Astrocyte of the cerebellum (primary cell): ENCODE measurements around the gene JARID2.

Experiments used
- DNase-seq: peaks from one replicate; pipeline ENCODE4 v3.0.0-alpha.2; 2011; ENCODE audit warnings: low read depth
- H3K4me3 ChIP-seq: 2 replicates; pipeline ENCODE4 v1.5.1; 2011; ENCODE audit warnings: mild to moderate bottlenecking, low read depth, low read length, moderate library complexity
- CTCF ChIP-seq: IDR thresholded peaks from 2 replicates; pipeline ENCODE4 v1.5.1; 2012; ENCODE audit warnings: low read length, low read depth, moderate library complexity, mild to moderate bottlenecking; ENCODE audit errors: missing control alignments
- in situ Hi-C: cut with HindIII; loops from 2 replicates; pipeline ENCODE4 v1.10.0; 2017; ENCODE audit warnings: low sequenced_read_pairs

Gene JARID2

GRCh38 chr6:15408008-15408407, 162.1 kb downstream of the JARID2 start:
- in situ Hi-C loops: no loop called here
- no peak overlapping the region for H3K4me3 ChIP-seq
- DNase-seq: no peak
- no peak for TF ChIP-seq CTCF

- in situ Hi-C loops: no loop called here
- no peak overlapping the region for H3K4me3 ChIP-seq
- no peak for TF ChIP-seq CTCF
- no peak for DNase-seq
Observed at GRCh38 chr6:15408758-15409157, 162.9 kb downstream of the JARID2 start.

- H3K4me3 ChIP-seq: no peak overlapping the region
- no peak for TF ChIP-seq CTCF
- no peak for DNase-seq
- in situ Hi-C loops: no loop called here
Observed at GRCh38 chr6:15409301-15410125, 163.6 kb downstream of the JARID2 start.

- no peak for DNase-seq
- TF ChIP-seq CTCF: no peak
- in situ Hi-C loops: no loop called here
Observed at GRCh38 chr6:15410126-15410391, 164.2 kb downstream of the JARID2 start.

GRCh38 chr6:15410752-15411151, 164.9 kb downstream of the JARID2 start:
- in situ Hi-C loops: no loop called here
- TF ChIP-seq CTCF: no peak
- H3K4me3 ChIP-seq: no peak overlapping the region
- no peak for DNase-seq

More at GRCh38 chr6:15410126-15410391, 164.2 kb downstream of the JARID2 start:
- H3K4me3 ChIP-seq: no peak overlapping the region

- TF ChIP-seq CTCF: no peak
- no peak overlapping the region for H3K4me3 ChIP-seq
- in situ Hi-C loops: no loop called here
- DNase-seq: no peak
Observed at GRCh38 chr6:15411766-15412165, 165.9 kb downstream of the JARID2 start.

GRCh38 chr6:15412767-15413166, 166.9 kb downstream of the JARID2 start:
- no peak overlapping the region for H3K4me3 ChIP-seq
- no peak for DNase-seq
- in situ Hi-C loops: no loop called here
- TF ChIP-seq CTCF: no peak
